A673 (cell line): ENCODE results near the gene STAB1. TPM values are rescaled to one million over a fixed set of nuclear protein-coding genes. Genes with fewer than 3 reads are reported as not detected.

Experiments
- BruUV-seq: library from RNA; stranded (reverse); fragments of 400-500 nt; replicated peaks from 2 replicates; lab custom pipeline; 2021; lab: Mats Ljungman, UMichigan
- CTCF ChIA-PET: fragments of 300-600 bp; sonication (Branson Sonifier 250); formaldehyde crosslinking; loops from one replicate; lab custom pipeline; 2022; ENCODE audit warnings: antibody characterized with exemption; lab: Charles Lee
- POLR2A ChIA-PET: fragments of 300-600 bp; sonication (Branson Sonifier 250); formaldehyde crosslinking; loops from one replicate; lab custom pipeline; 2022; ENCODE audit warnings: antibody characterized with exemption; ENCODE audit not compliant: low non-redundant PET; lab: Charles Lee
- DNase-seq: peaks from one replicate; pipeline ENCODE4 v3.0.0-alpha.2; 2015; ENCODE audit warnings: low spot score
- H3K27ac ChIP-seq: fragments of 200-600 bp; sonication (generic); 2 replicates; pipeline ENCODE4 v1.5.1; 2016; ENCODE audit warnings: mixed run types, low read depth, mild to moderate bottlenecking, mixed read lengths, antibody characterized with exemption, low read length; ENCODE audit not compliant: poor library complexity, severe bottlenecking
- H3K27me3 ChIP-seq: fragments of 200-600 bp; sonication (generic); replicated peaks from 2 replicates; pipeline ENCODE4 v1.6.1; 2017; ENCODE audit warnings: mixed run types, low read depth, mild to moderate bottlenecking, mixed read lengths, antibody characterized with exemption, low read length; ENCODE audit not compliant: insufficient read depth, poor library complexity
- H3K36me3 ChIP-seq: fragments of 200-600 bp; sonication (generic); 2 replicates; pipeline ENCODE4 v1.6.1; 2016; ENCODE audit warnings: mixed run types, mild to moderate bottlenecking, mixed read lengths, antibody characterized with exemption, low read length; ENCODE audit not compliant: insufficient read depth, poor library complexity, severe bottlenecking
- H3K4me1 ChIP-seq: fragments of 200-600 bp; sonication (generic); 2 replicates; pipeline ENCODE4 v1.6.1; 2017; ENCODE audit warnings: mixed run types, mild to moderate bottlenecking, mixed read lengths, antibody characterized with exemption, low read length; ENCODE audit not compliant: insufficient read depth, poor library complexity, severe bottlenecking
- H3K4me3 ChIP-seq: fragments of 200-600 bp; sonication (generic); 2 replicates; pipeline ENCODE4 v1.5.1; 2016; ENCODE audit warnings: low read depth, mixed run types, mild to moderate bottlenecking, mixed read lengths, low read length; ENCODE audit not compliant: poor library complexity, severe bottlenecking
- H3K9me3 ChIP-seq: fragments of 200-600 bp; sonication (generic); 2 replicates; pipeline ENCODE4 v1.6.1; 2016; ENCODE audit warnings: mixed run types, low read depth, mild to moderate bottlenecking, mixed read lengths, antibody characterized with exemption, low read length; ENCODE audit not compliant: poor library complexity, severe bottlenecking
- EZH2 ChIP-seq: fragments of 200-600 bp; sonication (generic); IDR thresholded peaks from 2 replicates; pipeline ENCODE4 v1.6.1; 2017; ENCODE audit warnings: borderline replicate concordance, low read depth, mild to moderate bottlenecking, mixed read lengths, antibody characterized with exemption, low read length; ENCODE audit not compliant: poor library complexity, severe bottlenecking
- intact Hi-C: fragments of 100-400 bp; cut with micrococcal nuclease; formaldehyde crosslinking; loops from one replicate; pipeline ENCODE4 v1.10.0; 2022; ENCODE audit not compliant: unreplicated experiment
- total RNA-seq: library from RNA; stranded (reverse); gene quantifications from 2 replicates; pipeline ENCODE4 v1.2.3, GENCODE V29; 2021
- TF ChIP-seq, protein P1 (sequence below): fragments of 300-800, 200-600 bp; sonication (generic); conservative IDR thresholded peaks from 2 replicates; pipeline ENCODE4 v1.5.1; 2017; ENCODE audit warnings: low read depth, mild to moderate bottlenecking, antibody characterized with exemption, low read length, moderate library complexity, mixed read lengths

STAB1 gene
- total RNA-seq, 1 experiment from 2014 or later: 0.41 TPM

GRCh38 chr3:52572221-52572620, 77.1 kb downstream of the STAB1 start:
- Histone ChIP-seq H3K27ac (no peak overlapping the region), H3K4me3 (no peak overlapping the region), H3K9me3 (no peaks in the 10 kb centered on the region), H3K36me3 (peaks cover 8% of the 10 kb centered on the region), H3K27me3 (no peaks in the 10 kb centered on the region), H3K4me1 (no peaks in the 10 kb centered on the region)
- POLR2A ChIA-PET: interaction anchor here (0.6 kb wide), 1 partner anchor 125 kb away, joined by 3 read pairs; no protein-coding TSS in a partner anchor
- intact Hi-C loops: no loop called here
- CTCF ChIA-PET: no interaction called here
- no TSS peak for BruUV-seq
- no peak for TF ChIP-seq EZH2
- TF ChIP-seq, protein P1, sequence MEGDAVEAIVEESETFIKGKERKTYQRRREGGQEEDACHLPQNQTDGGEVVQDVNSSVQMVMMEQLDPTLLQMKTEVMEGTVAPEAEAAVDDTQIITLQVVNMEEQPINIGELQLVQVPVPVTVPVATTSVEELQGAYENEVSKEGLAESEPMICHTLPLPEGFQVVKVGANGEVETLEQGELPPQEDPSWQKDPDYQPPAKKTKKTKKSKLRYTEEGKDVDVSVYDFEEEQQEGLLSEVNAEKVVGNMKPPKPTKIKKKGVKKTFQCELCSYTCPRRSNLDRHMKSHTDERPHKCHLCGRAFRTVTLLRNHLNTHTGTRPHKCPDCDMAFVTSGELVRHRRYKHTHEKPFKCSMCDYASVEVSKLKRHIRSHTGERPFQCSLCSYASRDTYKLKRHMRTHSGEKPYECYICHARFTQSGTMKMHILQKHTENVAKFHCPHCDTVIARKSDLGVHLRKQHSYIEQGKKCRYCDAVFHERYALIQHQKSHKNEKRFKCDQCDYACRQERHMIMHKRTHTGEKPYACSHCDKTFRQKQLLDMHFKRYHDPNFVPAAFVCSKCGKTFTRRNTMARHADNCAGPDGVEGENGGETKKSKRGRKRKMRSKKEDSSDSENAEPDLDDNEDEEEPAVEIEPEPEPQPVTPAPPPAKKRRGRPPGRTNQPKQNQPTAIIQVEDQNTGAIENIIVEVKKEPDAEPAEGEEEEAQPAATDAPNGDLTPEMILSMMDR: no peak
- DNase-seq: no peak

Other genes with a start within 250 kb of the STAB1 start
- 3.6 and 5.8 TPM in 2 replicates for gene PPM1M, start 249.6 kb upstream of the STAB1 start, total RNA-seq
- gene WDR82, start 216.7 kb upstream of the STAB1 start, total RNA-seq: 50.1 and 54.3 TPM in 2 replicates
- 4.3 and 5.1 TPM in 2 replicates for gene GLYCTK, start 207.5 kb upstream of the STAB1 start, total RNA-seq
- 1.3 and 1.8 TPM in 2 replicates for gene DNAH1, start 179.0 kb upstream of the STAB1 start, total RNA-seq
- gene BAP1, start 85.3 kb upstream of the STAB1 start, total RNA-seq: 49.5 and 53.1 TPM in 2 replicates
- 2.9 and 4.5 TPM in 2 replicates for gene PHF7, start 84.7 kb upstream of the STAB1 start, total RNA-seq
- 0.07 TPM in 1 of 2 replicates, not detected in the other for gene SEMA3G, start 50.2 kb upstream of the STAB1 start, total RNA-seq
- gene TNNC1, start 41.3 kb upstream of the STAB1 start, total RNA-seq: not detected in 2 replicates
- 46.9 and 48.6 TPM in 2 replicates for gene NISCH, start 39.7 kb upstream of the STAB1 start, total RNA-seq
- gene NT5DC2, start 38.5 kb downstream of the STAB1 start, total RNA-seq: 108 and 147 TPM in 2 replicates
- gene UQCC5, start 41.3 kb downstream of the STAB1 start, total RNA-seq: 10.3 and 14.4 TPM in 2 replicates
- gene PBRM1, start 190.6 kb downstream of the STAB1 start, total RNA-seq: 57.1 and 65.0 TPM in 2 replicates
- gene GNL3, start 190.7 kb downstream of the STAB1 start, total RNA-seq: 94.0 and 110 TPM in 2 replicates
- 26.5 and 34.7 TPM in 2 replicates for gene GLT8D1, start 210.5 kb downstream of the STAB1 start, total RNA-seq
- 67.8 and 81.1 TPM in 2 replicates for gene SPCS1, start 210.8 kb downstream of the STAB1 start, total RNA-seq